HepG2 (cell line): ENCODE data around the gene MAEA. TPM values are rescaled to one million over a fixed set of nuclear protein-coding genes. Genes with fewer than 3 reads are reported as not detected.
A peak's percentile ranks its signal among the peaks of the same experiment; 100 is the strongest.

Experiments
- KDM5A ChIP-seq: fragments of 200-600 bp; sonication (generic); IDR thresholded peaks from 2 replicates; pipeline ENCODE4 v1.7.0; 2018; ENCODE audit warnings: antibody characterized with exemption, mild to moderate bottlenecking, low read length, borderline replicate concordance
- RBM22 ChIP-seq: fragments of 200-400 bp; formaldehyde crosslinking; optimal IDR thresholded peaks from 2 replicates; pipeline ENCODE3; 2017; ENCODE audit warnings: mild to moderate bottlenecking, low read length, moderate library complexity
- RORA ChIP-seq: sonication (generic); formaldehyde crosslinking; IDR thresholded peaks from 2 replicates; pipeline ENCODE4 v1.5.0; 2020; ENCODE audit warnings: mild to moderate bottlenecking, missing genetic modification reagents, moderate library complexity
- TAF1 ChIP-seq: sonication (generic); formaldehyde crosslinking; IDR thresholded peaks from 2 replicates; pipeline ENCODE4 v1.4.0; 2020; ENCODE audit warnings: missing genetic modification reagents
- TBX3 ChIP-seq: fragments of 450-650 bp; IDR thresholded peaks from 2 replicates; pipeline ENCODE4 v1.6.1; 2017; ENCODE audit warnings: antibody characterized with exemption, mild to moderate bottlenecking, inconsistent platforms, borderline replicate concordance
- ZNF160 ChIP-seq: sonication (generic); formaldehyde crosslinking; IDR thresholded peaks from 2 replicates; pipeline ENCODE4 v1.8.0; 2022; ENCODE audit warnings: mild to moderate bottlenecking, inconsistent platforms, missing genetic modification reagents
- ZNF724P ChIP-seq: sonication (generic); formaldehyde crosslinking; IDR thresholded peaks from 2 replicates; pipeline ENCODE4 v1.8.0; 2022; ENCODE audit warnings: missing genetic modification reagents, borderline replicate concordance
- polyA plus RNA-seq, 8 experiments: library from polyadenylated mRNA; depleted of rRNA in 3 of 8; stranded (reverse) in 7 of 8; unstranded in 1 of 8; fragments of >200 nt; fragmentation: Illumina TruSeq in 4 of 8; extraction: Trizol in 4 of 8; gene quantifications; 2 replicates each; pipeline versions ENCODE4 v1.2.1 to v1.2.3, GENCODE V29; 2011 to 2016; ENCODE audit warnings: low read depth in 4 of 8, missing spikeins in 1 of 8, mixed read lengths in 1 of 8; ENCODE audit not compliant: insufficient read depth in 1 of 8
- total RNA-seq, 5 experiments: library from RNA; depleted of rRNA; stranded (reverse); fragments of >200 nt; fragmentation: Illumina TruSeq; extraction: Trizol; gene quantifications; 2 replicates each; pipeline ENCODE4 v1.2.3, GENCODE V29; 2016; ENCODE audit warnings: low read depth in 1 of 5
- TF ChIP-seq, protein P1 (sequence below): sonication (generic); formaldehyde crosslinking; IDR thresholded peaks from 2 replicates; pipeline ENCODE4 v1.4.0; 2020; ENCODE audit warnings: missing genetic modification reagents, borderline replicate concordance
- TF ChIP-seq, protein P2 (sequence below): sonication (generic); formaldehyde crosslinking; IDR thresholded peaks from 2 replicates; pipeline ENCODE4 v1.5.0; 2020; ENCODE audit warnings: missing genetic modification reagents
- TF ChIP-seq, protein P3 (sequence below): sonication (generic); formaldehyde crosslinking; conservative IDR thresholded peaks from 2 replicates; pipeline ENCODE4 v1.8.0; 2022; ENCODE audit warnings: mild to moderate bottlenecking, moderate library complexity, missing genetic modification reagents
- TF ChIP-seq, protein P4 (sequence below): sonication (generic); formaldehyde crosslinking; IDR thresholded peaks from 2 replicates; pipeline ENCODE4 v1.4.0; 2020; ENCODE audit warnings: missing genetic modification reagents
- TF ChIP-seq, protein P5 (sequence below): sonication (generic); formaldehyde crosslinking; IDR thresholded peaks from 2 replicates; pipeline ENCODE4 v1.5.1; 2020; ENCODE audit warnings: mild to moderate bottlenecking, missing genetic modification reagents, borderline replicate concordance

MAEA gene
- total and polyA plus RNA-seq, 2 of the 13 experiments (the other 11 are each of a cell fraction or from before 2014, with no cell fraction given) = 52.0 to 57.1 TPM

DNA sequence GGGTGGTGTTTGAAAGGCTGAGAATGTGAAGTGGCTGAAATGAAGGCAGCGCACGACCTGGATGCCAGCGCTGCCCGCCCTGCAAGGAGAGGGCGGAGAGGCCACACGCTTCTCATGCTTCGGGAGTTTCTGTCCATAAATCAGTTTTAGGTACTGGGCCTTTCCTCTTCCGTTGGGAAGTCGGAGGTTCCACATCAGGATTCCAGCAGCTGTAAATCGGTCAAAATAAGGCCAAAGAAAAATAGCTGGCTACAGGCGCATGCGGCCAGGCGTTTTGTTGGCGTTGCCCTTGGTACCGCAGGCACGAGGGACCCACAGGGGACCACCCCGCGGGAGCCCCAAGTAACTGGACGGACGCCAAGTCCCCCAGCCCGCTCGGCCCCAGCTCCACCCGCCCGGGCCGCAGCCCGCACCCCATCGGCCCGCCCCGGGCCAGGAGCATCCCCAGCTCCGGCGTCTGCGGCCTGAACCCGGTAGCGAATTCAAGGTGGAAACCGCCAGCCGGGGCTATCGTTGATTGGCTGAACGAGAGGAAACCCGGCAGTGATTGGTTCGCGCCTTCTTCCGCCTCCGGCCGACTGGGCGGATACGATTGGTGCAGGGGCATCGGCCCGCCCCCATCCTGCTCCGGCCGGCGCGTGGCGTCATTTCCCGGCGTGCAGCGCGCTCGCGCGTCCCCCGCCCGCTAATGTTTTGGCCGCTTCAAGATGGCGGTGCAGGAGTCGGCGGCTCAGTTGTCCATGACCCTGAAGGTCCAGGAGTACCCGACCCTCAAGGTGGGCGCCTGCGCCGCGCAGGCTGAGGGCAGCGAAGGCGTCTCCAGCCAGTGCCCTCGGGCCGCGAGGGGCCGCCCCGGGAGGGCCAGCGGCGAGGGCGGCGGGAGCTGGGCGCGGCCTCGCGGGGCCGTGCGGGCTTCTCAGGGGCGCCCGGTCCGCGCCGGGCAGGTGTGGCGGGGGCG, at the start of gene MAEA (continued):
- TF ChIP-seq, protein P1, sequence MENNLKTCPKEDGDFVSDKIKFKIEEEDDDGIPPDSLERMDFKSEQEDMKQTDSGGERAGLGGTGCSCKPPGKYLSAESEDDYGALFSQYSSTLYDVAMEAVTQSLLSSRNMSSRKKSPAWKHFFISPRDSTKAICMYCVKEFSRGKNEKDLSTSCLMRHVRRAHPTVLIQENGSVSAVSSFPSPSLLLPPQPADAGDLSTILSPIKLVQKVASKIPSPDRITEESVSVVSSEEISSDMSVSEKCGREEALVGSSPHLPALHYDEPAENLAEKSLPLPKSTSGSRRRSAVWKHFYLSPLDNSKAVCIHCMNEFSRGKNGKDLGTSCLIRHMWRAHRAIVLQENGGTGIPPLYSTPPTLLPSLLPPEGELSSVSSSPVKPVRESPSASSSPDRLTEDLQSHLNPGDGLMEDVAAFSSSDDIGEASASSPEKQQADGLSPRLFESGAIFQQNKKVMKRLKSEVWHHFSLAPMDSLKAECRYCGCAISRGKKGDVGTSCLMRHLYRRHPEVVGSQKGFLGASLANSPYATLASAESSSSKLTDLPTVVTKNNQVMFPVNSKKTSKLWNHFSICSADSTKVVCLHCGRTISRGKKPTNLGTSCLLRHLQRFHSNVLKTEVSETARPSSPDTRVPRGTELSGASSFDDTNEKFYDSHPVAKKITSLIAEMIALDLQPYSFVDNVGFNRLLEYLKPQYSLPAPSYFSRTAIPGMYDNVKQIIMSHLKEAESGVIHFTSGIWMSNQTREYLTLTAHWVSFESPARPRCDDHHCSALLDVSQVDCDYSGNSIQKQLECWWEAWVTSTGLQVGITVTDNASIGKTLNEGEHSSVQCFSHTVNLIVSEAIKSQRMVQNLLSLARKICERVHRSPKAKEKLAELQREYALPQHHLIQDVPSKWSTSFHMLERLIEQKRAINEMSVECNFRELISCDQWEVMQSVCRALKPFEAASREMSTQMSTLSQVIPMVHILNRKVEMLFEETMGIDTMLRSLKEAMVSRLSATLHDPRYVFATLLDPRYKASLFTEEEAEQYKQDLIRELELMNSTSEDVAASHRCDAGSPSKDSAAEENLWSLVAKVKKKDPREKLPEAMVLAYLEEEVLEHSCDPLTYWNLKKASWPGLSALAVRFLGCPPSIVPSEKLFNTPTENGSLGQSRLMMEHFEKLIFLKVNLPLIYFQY = 0 out of 2 replicates have a peak, but pooled peaks have one; percentile 58
- TF ChIP-seq TBX3 = no peak
- TF ChIP-seq, protein P2, sequence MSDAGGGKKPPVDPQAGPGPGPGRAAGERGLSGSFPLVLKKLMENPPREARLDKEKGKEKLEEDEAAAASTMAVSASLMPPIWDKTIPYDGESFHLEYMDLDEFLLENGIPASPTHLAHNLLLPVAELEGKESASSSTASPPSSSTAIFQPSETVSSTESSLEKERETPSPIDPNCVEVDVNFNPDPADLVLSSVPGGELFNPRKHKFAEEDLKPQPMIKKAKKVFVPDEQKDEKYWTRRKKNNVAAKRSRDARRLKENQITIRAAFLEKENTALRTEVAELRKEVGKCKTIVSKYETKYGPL = no peak
- TF ChIP-seq, protein P3, sequence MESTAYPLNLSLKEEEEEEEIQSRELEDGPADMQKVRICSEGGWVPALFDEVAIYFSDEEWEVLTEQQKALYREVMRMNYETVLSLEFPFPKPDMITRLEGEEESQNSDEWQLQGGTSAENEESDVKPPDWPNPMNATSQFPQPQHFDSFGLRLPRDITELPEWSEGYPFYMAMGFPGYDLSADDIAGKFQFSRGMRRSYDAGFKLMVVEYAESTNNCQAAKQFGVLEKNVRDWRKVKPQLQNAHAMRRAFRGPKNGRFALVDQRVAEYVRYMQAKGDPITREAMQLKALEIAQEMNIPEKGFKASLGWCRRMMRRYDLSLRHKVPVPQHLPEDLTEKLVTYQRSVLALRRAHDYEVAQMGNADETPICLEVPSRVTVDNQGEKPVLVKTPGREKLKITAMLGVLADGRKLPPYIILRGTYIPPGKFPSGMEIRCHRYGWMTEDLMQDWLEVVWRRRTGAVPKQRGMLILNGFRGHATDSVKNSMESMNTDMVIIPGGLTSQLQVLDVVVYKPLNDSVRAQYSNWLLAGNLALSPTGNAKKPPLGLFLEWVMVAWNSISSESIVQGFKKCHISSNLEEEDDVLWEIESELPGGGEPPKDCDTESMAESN = 0 out of 2 replicates have a peak, but pooled peaks have one; percentile 65
- TF ChIP-seq KDM5A = peak; percentile 63
- TF ChIP-seq ZNF724P (CRISPR knock-in tag) = peak; percentile 16; the same call in 1 of the 2 replicates
- TF ChIP-seq ZNF160 = 0 out of 2 replicates have a peak, but pooled peaks have one; percentile 22
- peak; percentile 88 for TF ChIP-seq TAF1
- TF ChIP-seq, protein P4, sequence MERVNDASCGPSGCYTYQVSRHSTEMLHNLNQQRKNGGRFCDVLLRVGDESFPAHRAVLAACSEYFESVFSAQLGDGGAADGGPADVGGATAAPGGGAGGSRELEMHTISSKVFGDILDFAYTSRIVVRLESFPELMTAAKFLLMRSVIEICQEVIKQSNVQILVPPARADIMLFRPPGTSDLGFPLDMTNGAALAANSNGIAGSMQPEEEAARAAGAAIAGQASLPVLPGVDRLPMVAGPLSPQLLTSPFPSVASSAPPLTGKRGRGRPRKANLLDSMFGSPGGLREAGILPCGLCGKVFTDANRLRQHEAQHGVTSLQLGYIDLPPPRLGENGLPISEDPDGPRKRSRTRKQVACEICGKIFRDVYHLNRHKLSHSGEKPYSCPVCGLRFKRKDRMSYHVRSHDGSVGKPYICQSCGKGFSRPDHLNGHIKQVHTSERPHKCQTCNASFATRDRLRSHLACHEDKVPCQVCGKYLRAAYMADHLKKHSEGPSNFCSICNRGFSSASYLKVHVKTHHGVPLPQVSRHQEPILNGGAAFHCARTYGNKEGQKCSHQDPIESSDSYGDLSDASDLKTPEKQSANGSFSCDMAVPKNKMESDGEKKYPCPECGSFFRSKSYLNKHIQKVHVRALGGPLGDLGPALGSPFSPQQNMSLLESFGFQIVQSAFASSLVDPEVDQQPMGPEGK = peak; percentile 62; the same call in 1 of the 2 replicates
- no peak for TF ChIP-seq RBM22
- TF ChIP-seq, protein P5, sequence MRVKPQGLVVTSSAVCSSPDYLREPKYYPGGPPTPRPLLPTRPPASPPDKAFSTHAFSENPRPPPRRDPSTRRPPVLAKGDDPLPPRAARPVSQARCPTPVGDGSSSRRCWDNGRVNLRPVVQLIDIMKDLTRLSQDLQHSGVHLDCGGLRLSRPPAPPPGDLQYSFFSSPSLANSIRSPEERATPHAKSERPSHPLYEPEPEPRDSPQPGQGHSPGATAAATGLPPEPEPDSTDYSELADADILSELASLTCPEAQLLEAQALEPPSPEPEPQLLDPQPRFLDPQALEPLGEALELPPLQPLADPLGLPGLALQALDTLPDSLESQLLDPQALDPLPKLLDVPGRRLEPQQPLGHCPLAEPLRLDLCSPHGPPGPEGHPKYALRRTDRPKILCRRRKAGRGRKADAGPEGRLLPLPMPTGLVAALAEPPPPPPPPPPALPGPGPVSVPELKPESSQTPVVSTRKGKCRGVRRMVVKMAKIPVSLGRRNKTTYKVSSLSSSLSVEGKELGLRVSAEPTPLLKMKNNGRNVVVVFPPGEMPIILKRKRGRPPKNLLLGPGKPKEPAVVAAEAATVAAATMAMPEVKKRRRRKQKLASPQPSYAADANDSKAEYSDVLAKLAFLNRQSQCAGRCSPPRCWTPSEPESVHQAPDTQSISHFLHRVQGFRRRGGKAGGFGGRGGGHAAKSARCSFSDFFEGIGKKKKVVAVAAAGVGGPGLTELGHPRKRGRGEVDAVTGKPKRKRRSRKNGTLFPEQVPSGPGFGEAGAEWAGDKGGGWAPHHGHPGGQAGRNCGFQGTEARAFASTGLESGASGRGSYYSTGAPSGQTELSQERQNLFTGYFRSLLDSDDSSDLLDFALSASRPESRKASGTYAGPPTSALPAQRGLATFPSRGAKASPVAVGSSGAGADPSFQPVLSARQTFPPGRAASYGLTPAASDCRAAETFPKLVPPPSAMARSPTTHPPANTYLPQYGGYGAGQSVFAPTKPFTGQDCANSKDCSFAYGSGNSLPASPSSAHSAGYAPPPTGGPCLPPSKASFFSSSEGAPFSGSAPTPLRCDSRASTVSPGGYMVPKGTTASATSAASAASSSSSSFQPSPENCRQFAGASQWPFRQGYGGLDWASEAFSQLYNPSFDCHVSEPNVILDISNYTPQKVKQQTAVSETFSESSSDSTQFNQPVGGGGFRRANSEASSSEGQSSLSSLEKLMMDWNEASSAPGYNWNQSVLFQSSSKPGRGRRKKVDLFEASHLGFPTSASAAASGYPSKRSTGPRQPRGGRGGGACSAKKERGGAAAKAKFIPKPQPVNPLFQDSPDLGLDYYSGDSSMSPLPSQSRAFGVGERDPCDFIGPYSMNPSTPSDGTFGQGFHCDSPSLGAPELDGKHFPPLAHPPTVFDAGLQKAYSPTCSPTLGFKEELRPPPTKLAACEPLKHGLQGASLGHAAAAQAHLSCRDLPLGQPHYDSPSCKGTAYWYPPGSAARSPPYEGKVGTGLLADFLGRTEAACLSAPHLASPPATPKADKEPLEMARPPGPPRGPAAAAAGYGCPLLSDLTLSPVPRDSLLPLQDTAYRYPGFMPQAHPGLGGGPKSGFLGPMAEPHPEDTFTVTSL (CRISPR knock-in tag) = no peak
- no peak for TF ChIP-seq RORA (CRISPR knock-in tag)
